ENCODE measurements around the gene NUP214. TPM values are rescaled to one million over a fixed set of nuclear protein-coding genes. Genes with fewer than 3 reads are reported as not detected.
"Not testable (repeated sequence)": the region's sequence is repeated elsewhere in the genome, so short reads cannot be mapped to it uniquely, and the experiment has no call there.

The NUP214 gene
- polyA plus RNA-seq, 1 of the 3 experiments (the other 2 are of a cell fraction), result 8.0 TPM

DNA sequence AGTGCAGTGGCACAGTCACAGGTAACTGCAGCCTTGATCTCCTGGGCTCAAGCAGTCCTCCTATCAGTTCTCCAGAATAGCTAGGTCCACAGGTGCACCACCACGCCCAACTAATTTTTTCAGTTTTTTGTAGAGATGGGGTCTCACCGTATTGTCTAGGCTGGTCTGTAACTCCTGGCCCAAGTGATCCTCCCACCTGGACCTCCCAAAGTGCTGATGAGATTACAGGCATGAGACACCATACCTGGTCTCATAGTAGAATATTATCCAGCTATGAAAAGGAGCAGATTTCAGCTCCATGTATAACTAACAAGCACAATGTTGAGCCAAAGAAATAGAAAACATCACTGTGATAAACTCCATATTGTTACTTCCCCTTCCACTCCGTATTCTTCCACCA lies 81.1 kb downstream of the NUP214 start:
- H3K79me2 ChIP-seq (ENCODE audit: insufficient read depth), result no peaks in the 10 kb centered on the region
- no peaks in the 10 kb centered on the region for H3K27me3 ChIP-seq (ENCODE audit: insufficient read depth)
- H3K27ac ChIP-seq (ENCODE audit: low read depth in 2 of 2, low read length in 1 of 2), result no peak overlapping the region
- no peak for TF ChIP-seq GABPA (IDR thresholded peaks at IDR 0.05; ENCODE audit: low read depth)
- no peak for TF ChIP-seq NRF1 (IDR thresholded peaks at IDR 0.05; ENCODE audit: low read depth, low read length)
- TF ChIP-seq, protein P1, sequence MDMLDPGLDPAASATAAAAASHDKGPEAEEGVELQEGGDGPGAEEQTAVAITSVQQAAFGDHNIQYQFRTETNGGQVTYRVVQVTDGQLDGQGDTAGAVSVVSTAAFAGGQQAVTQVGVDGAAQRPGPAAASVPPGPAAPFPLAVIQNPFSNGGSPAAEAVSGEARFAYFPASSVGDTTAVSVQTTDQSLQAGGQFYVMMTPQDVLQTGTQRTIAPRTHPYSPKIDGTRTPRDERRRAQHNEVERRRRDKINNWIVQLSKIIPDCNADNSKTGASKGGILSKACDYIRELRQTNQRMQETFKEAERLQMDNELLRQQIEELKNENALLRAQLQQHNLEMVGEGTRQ (IDR thresholded peaks at IDR 0.05; ENCODE audit: borderline replicate concordance, low read depth, low read length), result no peak
- no peak for TF ChIP-seq EP300 (IDR thresholded peaks at IDR 0.05; ENCODE audit: borderline replicate concordance in 1 of 2, low read depth in 1 of 2, low read length in 1 of 2)
- TF ChIP-seq, protein P2, sequence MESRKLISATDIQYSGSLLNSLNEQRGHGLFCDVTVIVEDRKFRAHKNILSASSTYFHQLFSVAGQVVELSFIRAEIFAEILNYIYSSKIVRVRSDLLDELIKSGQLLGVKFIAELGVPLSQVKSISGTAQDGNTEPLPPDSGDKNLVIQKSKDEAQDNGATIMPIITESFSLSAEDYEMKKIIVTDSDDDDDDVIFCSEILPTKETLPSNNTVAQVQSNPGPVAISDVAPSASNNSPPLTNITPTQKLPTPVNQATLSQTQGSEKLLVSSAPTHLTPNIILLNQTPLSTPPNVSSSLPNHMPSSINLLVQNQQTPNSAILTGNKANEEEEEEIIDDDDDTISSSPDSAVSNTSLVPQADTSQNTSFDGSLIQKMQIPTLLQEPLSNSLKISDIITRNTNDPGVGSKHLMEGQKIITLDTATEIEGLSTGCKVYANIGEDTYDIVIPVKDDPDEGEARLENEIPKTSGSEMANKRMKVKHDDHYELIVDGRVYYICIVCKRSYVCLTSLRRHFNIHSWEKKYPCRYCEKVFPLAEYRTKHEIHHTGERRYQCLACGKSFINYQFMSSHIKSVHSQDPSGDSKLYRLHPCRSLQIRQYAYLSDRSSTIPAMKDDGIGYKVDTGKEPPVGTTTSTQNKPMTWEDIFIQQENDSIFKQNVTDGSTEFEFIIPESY (IDR thresholded peaks at IDR 0.05; ENCODE audit: borderline replicate concordance, low read depth), result no peak
- no peak for TF ChIP-seq SIN3A (IDR thresholded peaks at IDR 0.05; ENCODE audit: borderline replicate concordance, low read depth, low read length)
- TF ChIP-seq, protein P3, sequence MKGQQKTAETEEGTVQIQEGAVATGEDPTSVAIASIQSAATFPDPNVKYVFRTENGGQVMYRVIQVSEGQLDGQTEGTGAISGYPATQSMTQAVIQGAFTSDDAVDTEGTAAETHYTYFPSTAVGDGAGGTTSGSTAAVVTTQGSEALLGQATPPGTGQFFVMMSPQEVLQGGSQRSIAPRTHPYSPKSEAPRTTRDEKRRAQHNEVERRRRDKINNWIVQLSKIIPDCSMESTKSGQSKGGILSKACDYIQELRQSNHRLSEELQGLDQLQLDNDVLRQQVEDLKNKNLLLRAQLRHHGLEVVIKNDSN (IDR thresholded peaks at IDR 0.05; ENCODE audit: borderline replicate concordance, low read depth), result no peak
- TF ChIP-seq ELF1 (IDR thresholded peaks at IDR 0.05), result no peak
- TF ChIP-seq YY1 (IDR thresholded peaks at IDR 0.05; ENCODE audit: low read depth), result no peak
- TF ChIP-seq RXRA (IDR thresholded peaks at IDR 0.05; ENCODE audit: borderline replicate concordance, low read depth), result no peak
- TF ChIP-seq POLR2AphosphoS5 (IDR thresholded peaks at IDR 0.05; ENCODE audit: low read depth, low read length), result no peak
- TF ChIP-seq CHD2 (IDR thresholded peaks at IDR 0.05; ENCODE audit: low read length, partially characterized antibody), result no peak
- no peak for TF ChIP-seq MEF2A (IDR thresholded peaks at IDR 0.05; ENCODE audit: borderline replicate concordance, low read depth)
- no peaks in the 10 kb centered on the region for H3K9me2 ChIP-seq
- DNase-seq, result no peak
- H3K9me3 ChIP-seq, result no peaks in the 10 kb centered on the region
- H3K9ac ChIP-seq, result no peak overlapping the region
- H3K36me3 ChIP-seq (replicated peaks in 1 of 2; ENCODE audit: control insufficient read depth in 1 of 2, insufficient read depth in 2 of 2, low read length in 1 of 2), result peaks cover 33 to 62% of the 10 kb centered on the region in 2 experiments
- no peak overlapping the region for H2AFZ ChIP-seq (ENCODE audit: low read depth)
- no peak overlapping the region for H3K4me2 ChIP-seq
- WGBS (ENCODE audit: low lambda C conversion rate), result 95% methylated on average over 3 of the region's 3 CpGs
- ChIA-PET CTCF (interaction anchor here (1.3 to 2.8 kb wide), 5 partner anchors 25 to 143 kb away, joined by 3 to 9 read pairs (median 7); no protein-coding TSS in a partner anchor), POLR2A (no interaction called here)
- H3K4me3 ChIP-seq (ENCODE audit: low read depth in 2 of 2, low read length in 1 of 2), result no peak overlapping the region
- H4K20me1 ChIP-seq (ENCODE audit: insufficient read depth), result no peaks in the 10 kb centered on the region
- no peaks in the 10 kb centered on the region for H3K4me1 ChIP-seq (ENCODE audit: control insufficient read depth in 1 of 2, insufficient read depth in 2 of 2, low read depth in 1 of 2, low read length in 1 of 2)
- no peaks in the 10 kb centered on the region for H3F3A ChIP-seq (replicated peaks; ENCODE audit: insufficient read depth)

DNA sequence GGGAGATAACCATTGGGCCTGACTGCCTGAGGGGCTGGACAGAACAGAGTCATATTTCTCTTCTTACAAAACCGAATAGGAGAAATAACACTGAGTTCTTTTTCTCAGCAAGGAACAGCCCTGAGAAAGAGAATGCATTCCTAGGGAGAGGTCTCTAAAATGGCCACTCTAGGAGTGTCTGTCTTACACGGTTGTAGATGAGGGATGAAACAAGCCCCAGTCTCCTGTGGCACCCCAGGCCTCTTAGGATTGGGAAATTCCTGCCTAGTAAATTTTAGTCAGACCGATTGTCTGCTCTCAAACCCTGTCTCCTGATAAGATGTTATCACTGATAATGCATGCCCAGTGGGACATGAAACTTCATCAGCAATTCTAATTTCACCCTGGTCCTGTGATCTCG lies 86.5 kb downstream of the NUP214 start:
- H4K20me1 ChIP-seq (ENCODE audit: insufficient read depth); H2AFZ ChIP-seq (ENCODE audit: low read depth); H3K79me2 ChIP-seq (ENCODE audit: insufficient read depth); H3K4me2 ChIP-seq; H3K9me2 ChIP-seq; H3F3A ChIP-seq (replicated peaks; ENCODE audit: insufficient read depth); POLR2A ChIA-PET; DNase-seq; H3K27ac ChIP-seq (ENCODE audit: low read depth in 2 of 2, low read length in 1 of 2); H3K9ac ChIP-seq; H3K4me3 ChIP-seq (ENCODE audit: low read depth in 2 of 2, low read length in 1 of 2); H3K27me3 ChIP-seq (ENCODE audit: insufficient read depth); H3K4me1 ChIP-seq (ENCODE audit: control insufficient read depth in 1 of 2, insufficient read depth in 2 of 2, low read depth in 1 of 2, low read length in 1 of 2); H3K9me3 ChIP-seq: not testable (repeated sequence)
- H3K36me3 ChIP-seq (replicated peaks in 1 of 2; ENCODE audit: control insufficient read depth in 1 of 2, insufficient read depth in 2 of 2, low read length in 1 of 2), result peaks cover 18 to 45% of the 10 kb centered on the region in 2 experiments
- CTCF ChIA-PET, result interaction anchor here (0.7 kb wide), 1 partner anchor 1161 kb away, joined by 4 read pairs; no protein-coding TSS in a partner anchor
- WGBS (ENCODE audit: low lambda C conversion rate), result 95% methylated on average over 4 of the region's 4 CpGs

Measured in SK-N-SH (cell line).